ENCODE measurements around the gene AOAH. TPM values are rescaled to one million over a fixed set of nuclear protein-coding genes. Genes with fewer than 3 reads are reported as not detected.

The AOAH gene
- total RNA-seq, 4 donors from 2014 or later, result 0.93 to 20.5 (median 9.9) TPM

GRCh38 chr7:36530456-36530855 lies 193.8 kb downstream of the AOAH start:
- WGBS, 2 donors (ENCODE audit: low coverage in 1 of 2), result 75 to 82% methylated on average over 2 of the region's 2 CpGs

GRCh38 chr7:36527549-36527913 lies 196.8 kb downstream of the AOAH start:
- 67 to 100% methylated on average over 1 to 6 of the region's 6 CpGs for WGBS, 2 donors (ENCODE audit: low coverage in 1 of 2)
- no peak overlapping the region for H3K27ac ChIP-seq
- no peaks in the 10 kb centered on the region for H3K36me3 ChIP-seq
- no peaks in the 10 kb centered on the region for H3K4me1 ChIP-seq
- TF ChIP-seq, protein P1, sequence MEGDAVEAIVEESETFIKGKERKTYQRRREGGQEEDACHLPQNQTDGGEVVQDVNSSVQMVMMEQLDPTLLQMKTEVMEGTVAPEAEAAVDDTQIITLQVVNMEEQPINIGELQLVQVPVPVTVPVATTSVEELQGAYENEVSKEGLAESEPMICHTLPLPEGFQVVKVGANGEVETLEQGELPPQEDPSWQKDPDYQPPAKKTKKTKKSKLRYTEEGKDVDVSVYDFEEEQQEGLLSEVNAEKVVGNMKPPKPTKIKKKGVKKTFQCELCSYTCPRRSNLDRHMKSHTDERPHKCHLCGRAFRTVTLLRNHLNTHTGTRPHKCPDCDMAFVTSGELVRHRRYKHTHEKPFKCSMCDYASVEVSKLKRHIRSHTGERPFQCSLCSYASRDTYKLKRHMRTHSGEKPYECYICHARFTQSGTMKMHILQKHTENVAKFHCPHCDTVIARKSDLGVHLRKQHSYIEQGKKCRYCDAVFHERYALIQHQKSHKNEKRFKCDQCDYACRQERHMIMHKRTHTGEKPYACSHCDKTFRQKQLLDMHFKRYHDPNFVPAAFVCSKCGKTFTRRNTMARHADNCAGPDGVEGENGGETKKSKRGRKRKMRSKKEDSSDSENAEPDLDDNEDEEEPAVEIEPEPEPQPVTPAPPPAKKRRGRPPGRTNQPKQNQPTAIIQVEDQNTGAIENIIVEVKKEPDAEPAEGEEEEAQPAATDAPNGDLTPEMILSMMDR (IDR thresholded peaks at IDR 0.05), result no peak
- TF ChIP-seq EP300 (IDR thresholded peaks at IDR 0.05) (no peak), POLR2A (IDR thresholded peaks at IDR 0.05) (no peak), POLR2AphosphoS5 (IDR thresholded peaks at IDR 0.05) (no peak)
- ATAC-seq, result no peak
- no peak overlapping the region for H3K4me3 ChIP-seq
- no peaks in the 10 kb centered on the region for H3K27me3 ChIP-seq
- no peaks in the 10 kb centered on the region for H3K9me3 ChIP-seq

More at GRCh38 chr7:36530456-36530855, 193.8 kb downstream of the AOAH start:
- no peak for TF ChIP-seq POLR2A (IDR thresholded peaks at IDR 0.05)
- TF ChIP-seq, protein P1 (IDR thresholded peaks at IDR 0.05), result no peak
- no peak for TF ChIP-seq POLR2AphosphoS5 (IDR thresholded peaks at IDR 0.05)
- no peak for TF ChIP-seq EP300 (IDR thresholded peaks at IDR 0.05)
- Histone ChIP-seq H3K4me3 (no peak overlapping the region), H3K36me3 (no peaks in the 10 kb centered on the region), H3K27ac (no peak overlapping the region), H3K27me3 (no peaks in the 10 kb centered on the region), H3K9me3 (no peaks in the 10 kb centered on the region), H3K4me1 (no peaks in the 10 kb centered on the region)
- ATAC-seq, result no peak

DNA sequence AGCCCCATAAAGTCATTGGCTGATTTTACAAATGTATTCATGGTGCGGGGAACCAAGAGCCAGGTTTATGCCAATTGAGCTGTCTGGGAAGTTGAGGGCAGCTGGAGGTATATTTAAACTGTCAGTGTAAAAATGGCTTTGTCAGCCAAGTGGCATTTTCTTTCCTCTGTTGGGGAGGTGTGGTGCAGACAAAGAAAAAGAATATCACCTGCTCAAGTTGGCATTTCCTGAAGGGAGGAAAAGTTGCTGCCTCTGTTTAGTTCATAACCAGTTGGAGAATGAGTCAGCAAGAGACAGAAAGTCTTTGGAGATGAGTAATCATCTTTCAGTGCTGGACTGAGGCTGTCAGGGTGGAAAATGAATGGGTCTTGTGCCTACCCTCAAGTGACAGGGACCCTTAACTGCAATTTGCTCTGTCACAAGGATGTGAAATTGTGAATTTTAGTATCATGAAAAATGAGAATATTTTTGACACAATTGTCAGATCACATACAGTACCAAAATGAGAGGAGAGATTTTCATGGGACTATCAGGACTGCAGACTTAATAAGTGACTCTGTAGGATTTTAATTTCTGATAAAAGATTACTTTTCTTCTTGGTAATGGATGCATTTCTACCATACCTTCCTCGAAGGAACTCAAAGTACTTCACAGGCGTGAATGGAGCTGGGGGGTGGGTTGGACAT lies 197.3 kb downstream of the AOAH start:
- no peaks in the 10 kb centered on the region for H3K4me1 ChIP-seq
- no peak for ATAC-seq
- WGBS, 2 donors (ENCODE audit: low coverage in 1 of 2), result 67 to 89% methylated on average over 3 of the region's 3 CpGs
- no peak for TF ChIP-seq POLR2AphosphoS5 (IDR thresholded peaks at IDR 0.05)
- TF ChIP-seq EP300 (IDR thresholded peaks at IDR 0.05), result no peak
- TF ChIP-seq, protein P1 (IDR thresholded peaks at IDR 0.05), result no peak
- no peak for TF ChIP-seq POLR2A (IDR thresholded peaks at IDR 0.05)
- H3K4me3 ChIP-seq, result no peak overlapping the region
- no peaks in the 10 kb centered on the region for H3K27me3 ChIP-seq
- H3K9me3 ChIP-seq, result no peaks in the 10 kb centered on the region
- no peak overlapping the region for H3K27ac ChIP-seq
- no peaks in the 10 kb centered on the region for H3K36me3 ChIP-seq

DNA sequence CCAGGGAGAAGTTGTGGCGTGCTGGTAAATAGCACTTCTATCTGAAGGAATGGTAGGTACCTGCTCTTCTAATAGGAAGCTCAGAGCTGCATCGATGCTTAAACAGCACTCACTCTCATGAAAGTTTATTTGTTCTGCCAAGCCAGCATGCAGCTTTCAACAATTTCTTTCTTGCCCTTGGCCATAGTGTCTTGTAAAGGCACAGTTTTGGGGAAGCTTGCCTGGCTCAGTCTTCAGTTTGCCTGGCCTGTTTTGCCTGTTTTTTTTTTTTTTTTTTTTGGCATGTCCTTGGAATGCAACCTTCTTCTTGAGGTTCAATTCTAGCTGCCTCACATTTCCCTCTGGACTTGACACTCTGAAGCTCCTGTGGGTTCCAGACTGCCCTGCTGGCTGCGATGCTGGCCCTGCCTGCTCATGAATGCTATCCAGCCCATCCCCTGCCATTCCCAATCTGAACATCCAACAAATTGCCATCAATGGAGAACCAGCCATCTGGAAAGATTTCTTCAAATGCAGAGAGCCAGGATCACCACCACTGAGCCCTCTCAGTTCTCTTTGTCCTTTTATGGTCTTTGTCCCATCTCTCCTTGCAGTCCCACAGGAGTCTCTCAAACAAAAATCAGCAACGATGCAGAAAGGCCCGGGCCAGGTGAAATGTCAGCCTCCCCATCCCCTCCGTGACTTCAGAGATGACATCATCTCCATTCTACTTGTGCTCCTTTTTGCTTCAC lies 200.8 kb downstream of the AOAH start:
- TF ChIP-seq POLR2AphosphoS5 (IDR thresholded peaks at IDR 0.05) (no peak), EP300 (IDR thresholded peaks at IDR 0.05) (no peak), POLR2A (IDR thresholded peaks at IDR 0.05) (no peak)
- TF ChIP-seq, protein P1 (IDR thresholded peaks at IDR 0.05), result no peak
- Histone ChIP-seq H3K36me3 (no peaks in the 10 kb centered on the region), H3K27me3 (no peaks in the 10 kb centered on the region), H3K9me3 (no peaks in the 10 kb centered on the region), H3K27ac (no peak overlapping the region), H3K4me1 (no peaks in the 10 kb centered on the region), H3K4me3 (no peak overlapping the region)
- WGBS, 2 donors (ENCODE audit: low coverage in 1 of 2), result 87 to 92% methylated on average over 6 of the region's 6 CpGs
- ATAC-seq, result no peak
